ENCODE data around the gene OTUD4. TPM values are rescaled to one million over a fixed set of nuclear protein-coding genes. Genes with fewer than 3 reads are reported as not detected.

The OTUD4 gene
- total RNA-seq, 1 experiment from 2014 or later: 44.2 TPM

GRCh38 chr4:145203410-145203809 is 23.0 kb upstream of the OTUD4 start:
- ChIA-PET POLR2A (ENCODE audit: low non-redundant PET) (no interaction called here), CTCF (no interaction called here)
- intact Hi-C loops (cut with micrococcal nuclease; ENCODE audit: unreplicated experiment): no loop called here
- Histone ChIP-seq H3K9me3 (ENCODE audit: low read depth, low read length, poor library complexity, severe bottlenecking) (no peaks in the 10 kb centered on the region), H3K27ac (ENCODE audit: low read depth, low read length, poor library complexity, severe bottlenecking) (no peak overlapping the region), H3K27me3 (replicated peaks; ENCODE audit: insufficient read depth, low read depth, low read length, poor library complexity) (no peaks in the 10 kb centered on the region), H3K36me3 (ENCODE audit: insufficient read depth, low read length, poor library complexity, severe bottlenecking) (no peaks in the 10 kb centered on the region), H3K4me3 (ENCODE audit: low read depth, low read length, poor library complexity, severe bottlenecking) (no peak overlapping the region), H3K4me1 (ENCODE audit: insufficient read depth, low read length, poor library complexity, severe bottlenecking) (no peaks in the 10 kb centered on the region)
- DNase-seq (ENCODE audit: low spot score): no peak
- no TSS peak for BruUV-seq (replicated peaks)
- TF ChIP-seq CTCF (conservative IDR thresholded peaks at IDR 0.05; ENCODE audit: low read depth, low read length) (no peak), EZH2 (IDR thresholded peaks at IDR 0.05; ENCODE audit: borderline replicate concordance, low read depth, low read length, poor library complexity, severe bottlenecking) (no peak)

- CTCF ChIA-PET: no interaction called here
- POLR2A ChIA-PET (ENCODE audit: low non-redundant PET): no interaction called here
- H3K36me3 ChIP-seq (ENCODE audit: insufficient read depth, low read length, poor library complexity, severe bottlenecking): no peaks in the 10 kb centered on the region
- no peak for DNase-seq (ENCODE audit: low spot score)
- BruUV-seq (replicated peaks): no TSS peak
- no peaks in the 10 kb centered on the region for H3K4me1 ChIP-seq (ENCODE audit: insufficient read depth, low read length, poor library complexity, severe bottlenecking)
- no peaks in the 10 kb centered on the region for H3K9me3 ChIP-seq (ENCODE audit: low read depth, low read length, poor library complexity, severe bottlenecking)
- no peak for TF ChIP-seq CTCF (conservative IDR thresholded peaks at IDR 0.05; ENCODE audit: low read depth, low read length)
- no peak for TF ChIP-seq EZH2 (IDR thresholded peaks at IDR 0.05; ENCODE audit: borderline replicate concordance, low read depth, low read length, poor library complexity, severe bottlenecking)
- no peak overlapping the region for H3K27ac ChIP-seq (ENCODE audit: low read depth, low read length, poor library complexity, severe bottlenecking)
- no peaks in the 10 kb centered on the region for H3K27me3 ChIP-seq (replicated peaks; ENCODE audit: insufficient read depth, low read depth, low read length, poor library complexity)
- intact Hi-C loops (cut with micrococcal nuclease; ENCODE audit: unreplicated experiment): no loop called here
- no peak overlapping the region for H3K4me3 ChIP-seq (ENCODE audit: low read depth, low read length, poor library complexity, severe bottlenecking)
Measured at GRCh38 chr4:145200366-145200765, 20.0 kb upstream of the OTUD4 start.

- H3K27me3 ChIP-seq (replicated peaks; ENCODE audit: insufficient read depth, low read depth, low read length, poor library complexity): no peaks in the 10 kb centered on the region
- intact Hi-C loops (cut with micrococcal nuclease; ENCODE audit: unreplicated experiment): no loop called here
- no peak overlapping the region for H3K4me3 ChIP-seq (ENCODE audit: low read depth, low read length, poor library complexity, severe bottlenecking)
- TF ChIP-seq EZH2 (IDR thresholded peaks at IDR 0.05; ENCODE audit: borderline replicate concordance, low read depth, low read length, poor library complexity, severe bottlenecking): no peak
- no peak for TF ChIP-seq CTCF (conservative IDR thresholded peaks at IDR 0.05; ENCODE audit: low read depth, low read length)
- CTCF ChIA-PET: no interaction called here
- BruUV-seq (replicated peaks): no TSS peak
- no peaks in the 10 kb centered on the region for H3K36me3 ChIP-seq (ENCODE audit: insufficient read depth, low read length, poor library complexity, severe bottlenecking)
- H3K27ac ChIP-seq (ENCODE audit: low read depth, low read length, poor library complexity, severe bottlenecking): no peak overlapping the region
- POLR2A ChIA-PET (ENCODE audit: low non-redundant PET): no interaction called here
- H3K4me1 ChIP-seq (ENCODE audit: insufficient read depth, low read length, poor library complexity, severe bottlenecking): no peaks in the 10 kb centered on the region
- H3K9me3 ChIP-seq (ENCODE audit: low read depth, low read length, poor library complexity, severe bottlenecking): no peaks in the 10 kb centered on the region
- DNase-seq (ENCODE audit: low spot score): no peak
Measured at GRCh38 chr4:145199051-145199716, 18.8 kb upstream of the OTUD4 start.
